IgD-negative memory B cell (primary cell): ENCODE measurements around the gene DAAM2. TPM values are rescaled to one million over a fixed set of nuclear protein-coding genes. Genes with fewer than 3 reads are reported as not detected.

Experiments used
- H3K27ac Mint-ChIP-seq, 3 donors: one replicate each; pipeline ENCODE4 v1.8.0; 2020 to 2022; ENCODE audit warnings: mild to moderate bottlenecking in 3 of 3, mixed read lengths in 3 of 3, moderate library complexity in 1 of 3
- H3K27me3 Mint-ChIP-seq: one replicate; pipeline ENCODE4 v1.8.0; 2021; ENCODE audit warnings: mixed read lengths
- H3K36me3 Mint-ChIP-seq: one replicate; pipeline ENCODE4 v1.8.0; 2020; ENCODE audit warnings: mild to moderate bottlenecking, mixed read lengths
- H3K4me1 Mint-ChIP-seq, 3 donors: one replicate each; pipeline ENCODE4 v1.8.0; 2020 to 2022; ENCODE audit warnings: mixed read lengths in 3 of 3, mild to moderate bottlenecking in 1 of 3
- H3K4me3 Mint-ChIP-seq, 4 donors: one replicate each; pipeline ENCODE4 v1.8.0; 2020 to 2022; ENCODE audit warnings: mild to moderate bottlenecking in 4 of 4, mixed read lengths in 4 of 4, moderate library complexity in 3 of 4
- H3K9me3 Mint-ChIP-seq, 3 donors: one replicate each; pipeline ENCODE4 v1.8.0; 2020 to 2021; ENCODE audit warnings: mixed read lengths in 3 of 3, mild to moderate bottlenecking in 1 of 3
- polyA plus RNA-seq: library from polyadenylated mRNA; unstranded; fragments of 300-500 nt; fragmentation: Illumina TruSeq; gene quantifications from one replicate; pipeline ENCODE4 v1.2.3, GENCODE V29; 2021

The DAAM2 gene
- polyA plus RNA-seq, 1 donor from 2014 or later, result not detected

DNA sequence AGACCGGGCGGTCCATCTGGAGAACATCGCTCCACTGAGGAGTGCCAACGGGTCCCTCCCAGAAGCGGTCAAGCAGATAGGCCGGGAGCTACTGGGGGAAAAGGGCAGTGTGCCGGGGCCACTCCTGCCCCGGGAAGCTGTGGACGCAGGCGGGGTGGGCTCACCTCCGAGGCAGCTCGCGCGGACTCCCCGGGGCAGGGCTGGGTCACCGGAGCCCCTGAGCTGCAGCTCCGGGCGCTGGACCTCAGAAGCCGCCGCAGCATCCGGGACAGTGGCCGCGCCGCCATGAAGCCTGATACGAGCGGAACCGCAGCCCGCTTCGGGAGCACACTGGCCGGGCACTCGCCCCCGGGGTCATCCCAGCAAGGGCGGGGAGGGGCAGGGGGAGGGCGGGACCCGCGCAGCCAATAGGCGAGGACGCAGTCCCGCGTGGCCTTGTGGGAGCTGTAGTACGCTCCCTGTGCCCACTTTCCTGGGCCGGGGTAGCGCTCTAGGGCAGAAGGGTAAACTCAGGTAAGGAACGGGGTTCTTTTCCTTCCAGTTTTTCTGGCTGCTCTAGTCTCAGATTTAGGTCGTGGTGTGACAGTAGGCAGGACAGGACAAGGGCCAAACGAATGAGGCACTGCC, 142.1 kb downstream of the DAAM2 start, which contains the start of gene MOCS1:
TSS of gene MOCS1 (minus strand) at position 332 of the 627 bp plus-strand sequence. CDS start at position 287, 45 bp downstream.
- Mint-ChIP-seq H3K27me3 (peaks cover 18% of the 10 kb centered on the region), H3K27ac (no peak within 1 kb of the TSS), H3K9me3 (no peaks in the 10 kb centered on the region), H3K4me1 (peaks cover 0 to 2% (median 2%) of the 10 kb centered on the region in 3 donors), H3K36me3 (peaks cover 2% of the 10 kb centered on the region), H3K4me3 (peak within 1 kb of the TSS in 3 of 4 donors; percentile 80 to 91 (median 80))

DNA sequence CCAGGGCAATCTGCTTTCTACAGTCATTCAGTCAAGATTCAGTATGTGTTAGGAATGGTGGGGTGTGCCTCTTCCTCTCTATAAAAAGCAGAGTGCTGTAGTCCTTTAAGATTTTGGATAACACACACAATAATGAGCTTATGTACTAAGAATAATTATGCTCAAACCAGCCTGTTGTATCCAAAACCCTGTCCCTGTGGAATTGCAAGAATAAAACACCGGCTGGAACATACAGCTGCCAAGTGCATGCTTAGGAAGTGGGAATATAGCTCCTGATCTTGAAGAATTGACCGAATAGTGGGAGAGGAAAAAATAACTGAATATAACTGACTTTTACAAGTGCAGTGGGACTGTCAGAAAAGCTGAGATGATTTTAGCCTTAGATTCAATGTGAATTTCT, 143.1 kb downstream of the DAAM2 start:
- H3K27ac Mint-ChIP-seq, result no peak overlapping the region
- H3K27me3 Mint-ChIP-seq, result peaks cover 18% of the 10 kb centered on the region
- no peaks in the 10 kb centered on the region for H3K9me3 Mint-ChIP-seq
- no peak overlapping the region for H3K4me3 Mint-ChIP-seq
- H3K4me1 Mint-ChIP-seq, result peaks cover 0 to 2% (median 2%) of the 10 kb centered on the region in 3 donors
- peaks cover 2% of the 10 kb centered on the region for H3K36me3 Mint-ChIP-seq

DNA sequence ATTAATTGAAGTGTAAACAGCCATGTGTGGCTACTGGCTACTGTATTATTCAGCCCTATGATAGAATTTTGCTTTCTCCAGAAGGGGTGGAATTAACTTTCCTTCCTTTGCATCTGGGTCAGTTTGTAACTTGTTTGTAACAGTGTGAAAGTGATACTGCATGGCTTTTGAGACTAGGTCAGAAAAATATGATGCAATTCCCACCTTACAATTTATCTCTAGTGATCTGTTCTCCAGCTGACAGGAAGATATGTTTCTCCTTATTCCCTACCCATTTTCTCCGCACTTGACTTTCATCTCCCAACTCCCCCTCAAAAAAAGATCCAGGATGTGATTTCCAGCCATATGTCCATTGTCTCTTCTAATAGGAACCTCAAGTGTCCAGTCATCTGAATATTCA, 144.7 kb downstream of the DAAM2 start:
- Mint-ChIP-seq H3K27ac (no peak overlapping the region), H3K9me3 (no peaks in the 10 kb centered on the region), H3K4me3 (no peak overlapping the region), H3K27me3 (peaks cover 16% of the 10 kb centered on the region), H3K4me1 (peaks cover 0 to 2% (median 2%) of the 10 kb centered on the region in 3 donors), H3K36me3 (peaks cover 2% of the 10 kb centered on the region)

GRCh38 chr6:39937686-39938333, 145.6 kb downstream of the DAAM2 start:
- Mint-ChIP-seq H3K4me3 (no peak overlapping the region), H3K27ac (no peak overlapping the region), H3K4me1 (peaks cover 0 to 2% (median 2%) of the 10 kb centered on the region in 3 donors), H3K27me3 (peaks cover 14% of the 10 kb centered on the region), H3K9me3 (no peaks in the 10 kb centered on the region), H3K36me3 (peaks cover 2% of the 10 kb centered on the region)

DNA sequence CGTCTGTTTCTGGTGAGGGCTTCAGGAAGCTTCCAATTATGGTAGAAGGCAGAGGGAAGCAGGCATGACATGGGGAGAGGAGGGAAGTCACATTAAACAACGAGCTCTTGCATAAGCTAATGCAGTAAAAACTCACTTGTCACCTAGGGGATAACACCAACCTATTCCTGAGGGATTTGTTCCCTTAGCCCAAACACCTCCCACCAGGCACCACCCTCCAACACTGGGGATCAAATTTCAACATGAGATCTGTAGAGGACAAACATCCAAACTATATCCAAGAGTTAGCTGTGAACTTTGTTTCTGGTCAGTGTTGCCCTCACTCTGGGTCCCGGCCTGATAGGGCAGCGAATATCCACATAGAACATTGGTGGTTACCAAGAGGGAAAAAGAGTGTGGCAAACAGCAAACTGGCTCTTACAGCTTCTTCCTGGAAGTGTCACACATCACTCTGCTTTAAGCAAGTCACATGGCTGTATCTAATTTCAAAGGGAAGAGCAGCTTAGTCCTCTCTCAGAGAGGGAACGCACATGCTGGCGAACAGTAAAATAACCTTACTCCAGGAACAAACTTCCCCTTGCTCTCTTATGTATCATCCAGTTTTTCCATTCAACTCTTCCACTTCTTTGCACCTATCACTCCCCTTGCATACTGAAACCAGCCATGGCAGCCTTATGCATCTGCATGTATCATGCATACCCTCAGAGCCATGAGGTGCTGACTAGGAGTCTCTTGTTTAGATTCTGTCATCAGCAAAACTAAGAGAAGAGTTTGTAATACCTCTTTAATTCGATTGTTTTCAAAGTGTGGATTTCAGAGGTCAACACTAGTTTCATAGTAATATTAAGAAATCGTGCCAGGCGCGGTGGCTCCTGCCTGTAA, 146.8 kb downstream of the DAAM2 start:
- H3K4me3 Mint-ChIP-seq, result no peak overlapping the region
- peaks cover 9% of the 10 kb centered on the region for H3K27me3 Mint-ChIP-seq
- H3K36me3 Mint-ChIP-seq, result peaks cover 2% of the 10 kb centered on the region
- H3K4me1 Mint-ChIP-seq, result no peaks in the 10 kb centered on the region
- H3K27ac Mint-ChIP-seq, result peak overlapping the region in 1 of 3 donors; percentile 38
- H3K9me3 Mint-ChIP-seq, result no peaks in the 10 kb centered on the region

DNA sequence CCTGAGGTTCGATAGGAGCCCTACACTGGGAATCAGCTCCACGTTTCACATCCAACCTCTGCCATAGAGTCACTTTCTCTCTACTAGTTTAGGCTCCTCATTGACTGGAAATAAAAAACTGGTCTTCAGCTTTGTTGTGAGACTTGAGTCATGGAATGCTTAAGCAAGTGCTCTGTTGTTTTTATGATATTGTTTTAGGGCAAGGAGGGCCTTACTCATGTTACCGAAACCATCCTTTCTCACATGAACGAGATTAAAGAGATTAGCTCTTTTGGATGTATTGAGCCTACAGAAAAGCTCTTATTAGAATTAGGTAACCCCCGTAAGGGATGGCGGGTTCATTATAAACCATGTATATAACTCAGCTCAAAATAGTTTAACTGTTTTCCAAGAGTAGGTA, 149.0 kb downstream of the DAAM2 start:
- H3K27ac Mint-ChIP-seq, result no peak overlapping the region
- H3K36me3 Mint-ChIP-seq, result peaks cover 2% of the 10 kb centered on the region
- peaks cover 9% of the 10 kb centered on the region for H3K27me3 Mint-ChIP-seq
- H3K9me3 Mint-ChIP-seq, result no peaks in the 10 kb centered on the region
- no peaks in the 10 kb centered on the region for H3K4me1 Mint-ChIP-seq
- no peak overlapping the region for H3K4me3 Mint-ChIP-seq

GRCh38 chr6:39941820-39942219, 149.6 kb downstream of the DAAM2 start:
- H3K27me3 Mint-ChIP-seq, result peaks cover 7% of the 10 kb centered on the region
- H3K4me1 Mint-ChIP-seq, result no peaks in the 10 kb centered on the region
- H3K27ac Mint-ChIP-seq, result no peak overlapping the region
- H3K4me3 Mint-ChIP-seq, result no peak overlapping the region
- no peaks in the 10 kb centered on the region for H3K9me3 Mint-ChIP-seq
- H3K36me3 Mint-ChIP-seq, result peaks cover 2% of the 10 kb centered on the region

- H3K9me3 Mint-ChIP-seq, result no peaks in the 10 kb centered on the region
- no peaks in the 10 kb centered on the region for H3K36me3 Mint-ChIP-seq
- no peaks in the 10 kb centered on the region for H3K4me1 Mint-ChIP-seq
- H3K4me3 Mint-ChIP-seq, result no peak overlapping the region
- peaks cover 3% of the 10 kb centered on the region for H3K27me3 Mint-ChIP-seq
- H3K27ac Mint-ChIP-seq, result no peak overlapping the region
Observed at GRCh38 chr6:39942903-39943580, 150.9 kb downstream of the DAAM2 start.

GRCh38 chr6:39945626-39946025, 153.4 kb downstream of the DAAM2 start:
- no peaks in the 10 kb centered on the region for H3K36me3 Mint-ChIP-seq
- H3K4me3 Mint-ChIP-seq, result no peak overlapping the region
- H3K4me1 Mint-ChIP-seq, result no peaks in the 10 kb centered on the region
- H3K27ac Mint-ChIP-seq, result no peak overlapping the region
- no peaks in the 10 kb centered on the region for H3K9me3 Mint-ChIP-seq
- H3K27me3 Mint-ChIP-seq, result peaks cover 2% of the 10 kb centered on the region

DNA sequence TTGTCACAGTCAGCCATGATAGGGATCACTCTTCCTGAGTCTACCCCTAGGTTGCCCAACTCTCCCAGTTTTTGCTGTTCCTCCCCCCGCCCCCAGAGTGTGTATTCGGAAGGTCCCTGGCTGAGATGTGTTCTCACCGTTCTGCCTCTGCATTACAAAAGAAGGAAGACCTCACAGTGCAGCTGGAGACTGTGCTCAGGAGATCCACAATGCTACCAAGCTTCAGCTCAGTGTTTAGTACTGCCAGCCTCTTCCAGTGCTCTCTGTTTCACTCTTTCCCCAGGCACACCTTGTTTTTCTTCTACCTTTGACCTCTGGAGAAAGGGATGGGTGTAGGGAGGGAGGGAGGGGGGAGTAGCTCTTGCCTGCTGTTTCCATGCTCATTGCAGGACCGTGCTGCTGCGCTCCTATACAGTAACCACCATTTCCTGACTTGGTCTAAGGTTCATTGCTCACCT, 155.5 kb downstream of the DAAM2 start:
- Mint-ChIP-seq H3K9me3 (no peaks in the 10 kb centered on the region), H3K4me1 (no peaks in the 10 kb centered on the region), H3K27ac (no peak overlapping the region), H3K36me3 (no peaks in the 10 kb centered on the region), H3K4me3 (no peak overlapping the region), H3K27me3 (peaks cover 2% of the 10 kb centered on the region)

GRCh38 chr6:39948199-39948791, 156.1 kb downstream of the DAAM2 start:
- Mint-ChIP-seq H3K27ac (no peak overlapping the region), H3K4me3 (no peak overlapping the region), H3K4me1 (no peaks in the 10 kb centered on the region), H3K27me3 (peaks cover 2% of the 10 kb centered on the region), H3K9me3 (no peaks in the 10 kb centered on the region), H3K36me3 (no peaks in the 10 kb centered on the region)

DNA sequence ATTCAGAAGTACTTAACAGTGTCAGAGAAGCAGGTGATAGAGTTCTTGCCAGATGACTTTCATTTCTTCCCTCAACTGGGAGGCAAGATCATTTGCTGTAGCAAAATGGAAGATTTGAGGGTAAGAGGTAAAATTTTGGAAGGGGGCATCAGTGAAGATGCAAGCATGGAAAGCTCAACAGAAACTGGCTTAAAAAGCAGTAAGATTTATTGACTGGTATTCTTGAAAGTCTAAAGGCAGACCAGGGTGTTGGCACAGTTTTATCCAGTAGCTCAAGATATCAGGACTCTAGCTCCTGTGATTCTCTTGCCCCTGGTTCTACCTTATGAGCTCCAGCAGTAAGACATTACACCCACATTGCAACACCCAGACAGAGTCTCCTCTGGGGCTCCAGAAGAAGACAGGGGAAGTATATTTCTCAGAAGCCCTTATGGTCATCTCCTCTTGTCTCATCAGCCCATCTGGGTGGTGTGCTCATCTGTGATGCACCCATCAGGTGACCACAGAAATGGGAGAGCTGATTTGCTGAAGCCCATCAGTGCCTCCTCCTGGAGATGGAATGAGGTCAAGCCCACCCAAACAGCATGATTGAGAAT, 158.0 kb downstream of the DAAM2 start:
- Mint-ChIP-seq H3K4me3 (no peak overlapping the region), H3K4me1 (no peaks in the 10 kb centered on the region), H3K36me3 (no peaks in the 10 kb centered on the region)

DNA sequence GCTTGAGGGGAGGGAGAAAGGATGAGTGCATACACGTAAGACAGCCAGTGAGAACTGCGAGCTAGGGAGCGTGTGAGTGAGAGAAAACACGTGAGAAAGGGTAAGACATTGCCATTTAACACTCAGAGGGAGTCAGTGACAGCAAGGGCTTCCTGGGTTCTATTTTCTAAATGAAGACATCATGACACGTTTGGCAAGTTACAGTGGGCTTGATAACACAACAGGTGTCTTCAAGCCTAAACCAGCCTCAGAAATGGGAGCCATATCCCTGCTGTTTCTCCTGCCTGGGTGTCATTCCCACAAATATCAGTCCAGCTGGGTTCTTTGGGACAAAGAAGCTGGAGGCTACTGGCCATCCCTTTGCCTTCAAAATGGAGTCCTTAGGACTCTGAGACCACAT, 159.0 kb downstream of the DAAM2 start:
- H3K36me3 Mint-ChIP-seq, result no peaks in the 10 kb centered on the region
- H3K4me3 Mint-ChIP-seq, result no peak overlapping the region
- H3K9me3 Mint-ChIP-seq, result peaks cover 0 to 6% (median 0%) of the 10 kb centered on the region in 3 donors
- no peaks in the 10 kb centered on the region for H3K4me1 Mint-ChIP-seq
- H3K27ac Mint-ChIP-seq, result no peak overlapping the region
- H3K27me3 Mint-ChIP-seq, result no peaks in the 10 kb centered on the region

More for the DNA sequence above, 158.0 kb downstream of the DAAM2 start:
- Mint-ChIP-seq H3K27ac (no peak overlapping the region), H3K9me3 (peaks cover 0 to 3% (median 0%) of the 10 kb centered on the region in 3 donors), H3K27me3 (peaks cover 2% of the 10 kb centered on the region)

- H3K4me3 Mint-ChIP-seq, result no peak overlapping the region
- no peak overlapping the region for H3K27ac Mint-ChIP-seq
- H3K9me3 Mint-ChIP-seq, result peaks cover 0 to 6% (median 0%) of the 10 kb centered on the region in 3 donors
- H3K36me3 Mint-ChIP-seq, result no peaks in the 10 kb centered on the region
- H3K4me1 Mint-ChIP-seq, result no peaks in the 10 kb centered on the region
- H3K27me3 Mint-ChIP-seq, result no peaks in the 10 kb centered on the region
Observed at GRCh38 chr6:39951716-39952115, 159.5 kb downstream of the DAAM2 start.
